ENCODE results near the gene EIF2S1. TPM values are rescaled to one million over a fixed set of nuclear protein-coding genes. Genes with fewer than 3 reads are reported as not detected.

The EIF2S1 gene
- total and polyA plus RNA-seq, 4 donors: 79.9 to 98.5 (median 92.4) TPM

DNA sequence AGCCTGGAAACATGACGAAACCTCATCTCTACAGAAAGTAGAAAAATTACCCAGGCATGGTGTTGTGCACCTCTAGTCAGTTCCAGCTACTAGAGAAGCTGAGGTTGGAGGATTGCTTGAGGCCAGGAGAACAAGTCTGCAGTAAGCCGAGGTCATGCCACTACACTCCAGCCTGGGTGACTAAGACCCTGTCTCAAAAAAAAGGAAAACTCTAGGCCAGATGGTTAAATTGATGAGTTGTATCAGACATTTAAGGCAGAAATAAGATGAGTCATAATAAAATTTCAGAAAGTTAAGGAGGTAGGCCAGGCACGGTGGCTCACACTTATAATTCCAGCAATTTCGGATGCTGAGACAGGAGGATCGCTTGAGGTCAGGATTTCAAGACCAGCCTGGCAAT, 10.7 kb downstream of the EIF2S1 start:
- no peak for DNase-seq (ENCODE audit: low read depth in 4 of 6, low spot score in 6 of 6)
- Histone ChIP-seq H3K27ac (ENCODE audit: low read depth, low read length) (no peak overlapping the region), H3K4me3 (ENCODE audit: low read depth, low read length) (no peak overlapping the region), H3K36me3 (ENCODE audit: control insufficient read depth, insufficient read depth, low read length) (peaks cover 32% of the 10 kb centered on the region), H3K9me3 (ENCODE audit: control insufficient read depth, insufficient read depth, low read length) (no peaks in the 10 kb centered on the region), H3K4me1 (ENCODE audit: control insufficient read depth, insufficient read depth, low read length) (no peaks in the 10 kb centered on the region), H3K27me3 (ENCODE audit: control insufficient read depth, insufficient read depth, low read length) (no peaks in the 10 kb centered on the region)
- WGBS (ENCODE audit: insufficient coverage): 100% methylated on average over 1 of the region's 5 CpGs

DNA sequence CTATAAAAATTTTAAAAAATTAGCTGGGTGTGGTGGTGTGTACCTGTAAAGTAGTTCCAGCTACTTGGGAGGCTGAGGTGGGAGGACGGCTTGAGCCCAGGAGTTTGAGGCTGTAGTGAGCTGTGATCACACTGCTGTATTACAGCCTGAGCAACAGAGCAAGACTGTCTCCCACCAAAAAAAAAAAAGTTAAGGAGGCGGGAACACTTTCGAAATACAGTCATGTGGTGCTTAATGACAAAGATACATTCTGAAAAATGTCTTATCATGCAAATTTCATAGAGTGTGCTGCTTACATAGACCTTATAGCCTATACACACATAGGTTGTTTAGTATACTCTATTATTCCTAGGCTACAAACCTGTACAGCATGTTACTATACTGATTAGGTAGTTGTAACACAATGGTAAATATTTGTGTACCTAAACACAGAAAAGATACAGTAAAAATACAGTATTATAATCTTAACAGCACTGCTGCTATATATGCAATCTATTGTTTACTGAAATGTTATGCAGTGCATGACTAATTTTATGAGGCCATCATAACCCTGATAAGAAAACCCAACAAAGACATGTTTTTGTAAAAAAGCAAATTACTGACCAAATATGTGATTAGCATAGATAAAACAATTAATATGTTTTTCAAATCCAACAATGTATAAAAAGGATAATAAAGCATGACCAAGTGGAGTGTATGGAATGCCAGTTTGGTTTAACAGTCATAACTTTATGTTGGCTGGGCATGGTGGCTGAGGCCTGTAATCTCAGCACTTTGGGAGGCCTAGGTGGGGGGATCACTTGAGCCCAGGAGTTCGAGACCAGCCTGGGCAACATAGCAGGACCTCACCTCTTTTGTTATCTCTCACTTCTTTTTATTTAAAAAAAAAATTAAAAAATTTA, 11.4 kb downstream of the EIF2S1 start:
- H3K27ac ChIP-seq (ENCODE audit: low read depth, low read length): no peak overlapping the region
- 100% methylated on average over 1 of the region's 4 CpGs for WGBS (ENCODE audit: insufficient coverage)
- H3K4me3 ChIP-seq (ENCODE audit: low read depth, low read length): no peak overlapping the region
- no peaks in the 10 kb centered on the region for H3K27me3 ChIP-seq (ENCODE audit: control insufficient read depth, insufficient read depth, low read length)
- no peak for DNase-seq (ENCODE audit: low read depth in 4 of 6, low spot score in 6 of 6)
- H3K9me3 ChIP-seq (ENCODE audit: control insufficient read depth, insufficient read depth, low read length): no peaks in the 10 kb centered on the region
- H3K4me1 ChIP-seq (ENCODE audit: control insufficient read depth, insufficient read depth, low read length): no peaks in the 10 kb centered on the region
- H3K36me3 ChIP-seq (ENCODE audit: control insufficient read depth, insufficient read depth, low read length): peaks cover 28% of the 10 kb centered on the region

DNA sequence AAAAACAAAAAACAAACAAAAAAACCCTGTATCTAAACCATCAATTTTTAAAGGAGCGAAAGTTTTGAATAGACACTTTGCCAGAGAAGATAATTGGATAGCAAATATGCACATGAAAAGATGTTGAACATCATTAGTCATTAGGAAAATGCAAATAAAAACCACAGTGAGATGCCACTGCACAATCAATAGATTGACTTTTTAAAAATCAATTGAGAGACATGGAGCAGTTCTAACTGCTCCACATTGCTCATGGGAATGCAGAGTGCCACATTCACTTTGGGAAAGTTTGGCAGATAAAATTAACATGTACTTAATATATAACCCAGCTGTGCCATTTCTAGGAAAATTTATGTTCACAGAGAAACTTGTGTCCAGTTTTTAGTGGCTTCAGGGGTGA, 12.7 kb downstream of the EIF2S1 start:
- Histone ChIP-seq H3K27me3 (ENCODE audit: control insufficient read depth, insufficient read depth, low read length) (no peaks in the 10 kb centered on the region), H3K36me3 (ENCODE audit: control insufficient read depth, insufficient read depth, low read length) (peaks cover 25% of the 10 kb centered on the region), H3K9me3 (ENCODE audit: control insufficient read depth, insufficient read depth, low read length) (no peaks in the 10 kb centered on the region), H3K27ac (ENCODE audit: low read depth, low read length) (no peak overlapping the region), H3K4me1 (ENCODE audit: control insufficient read depth, insufficient read depth, low read length) (no peaks in the 10 kb centered on the region), H3K4me3 (ENCODE audit: low read depth, low read length) (no peak overlapping the region)
- no peak for DNase-seq (ENCODE audit: low read depth in 4 of 6, low spot score in 6 of 6)
- no CpG with 5 or more reads among the region's 1 CpG for whole genome bisulfite sequencing (ENCODE audit: insufficient coverage)

DNA sequence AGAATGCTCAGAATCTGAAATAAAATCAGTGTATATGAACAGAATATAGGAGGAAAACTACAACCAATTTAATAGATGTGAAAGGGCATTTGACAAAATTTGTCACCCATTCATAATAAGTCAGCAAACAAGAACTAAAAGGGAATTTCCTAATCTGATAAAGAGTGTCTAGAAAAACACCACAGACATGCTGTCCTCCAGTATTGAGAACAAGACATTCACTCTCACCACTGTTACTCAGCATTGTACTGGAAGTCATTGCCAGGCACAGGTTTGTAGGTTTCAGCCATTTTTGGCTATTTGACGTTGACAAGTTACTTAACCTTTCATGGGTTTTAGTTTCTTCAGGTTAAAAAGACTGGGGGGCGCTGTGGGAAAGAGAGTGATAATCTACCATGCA, 13.2 kb downstream of the EIF2S1 start:
- DNase-seq (ENCODE audit: low read depth in 4 of 6, low spot score in 6 of 6): no peak
- H3K36me3 ChIP-seq (ENCODE audit: control insufficient read depth, insufficient read depth, low read length): peaks cover 22% of the 10 kb centered on the region
- no peaks in the 10 kb centered on the region for H3K27me3 ChIP-seq (ENCODE audit: control insufficient read depth, insufficient read depth, low read length)
- no peaks in the 10 kb centered on the region for H3K4me1 ChIP-seq (ENCODE audit: control insufficient read depth, insufficient read depth, low read length)
- WGBS (ENCODE audit: insufficient coverage): 67% methylated on average over 2 of the region's 2 CpGs
- no peak overlapping the region for H3K27ac ChIP-seq (ENCODE audit: low read depth, low read length)
- H3K9me3 ChIP-seq (ENCODE audit: control insufficient read depth, insufficient read depth, low read length): no peaks in the 10 kb centered on the region
- H3K4me3 ChIP-seq (ENCODE audit: low read depth, low read length): no peak overlapping the region

DNA sequence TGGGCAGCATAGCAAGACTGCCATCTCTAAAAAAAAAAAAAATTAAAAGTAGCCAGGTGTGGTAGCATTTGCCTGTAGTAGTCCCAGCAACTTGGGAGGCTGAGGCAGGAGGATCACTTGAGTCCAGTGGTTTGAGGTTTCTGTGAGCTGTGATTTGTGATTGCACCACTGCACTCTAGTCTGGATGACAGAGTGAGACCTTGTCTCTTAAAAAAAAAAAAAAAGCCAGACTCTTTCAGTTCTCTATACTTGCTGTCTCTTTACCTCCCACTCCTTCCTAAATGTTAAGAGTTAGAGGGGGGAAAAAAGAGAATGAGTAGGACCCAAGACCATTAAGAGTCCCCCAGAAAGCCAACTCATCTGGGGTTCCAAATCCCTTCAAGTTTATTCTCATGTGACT, 17.8 kb downstream of the EIF2S1 start:
- Histone ChIP-seq H3K36me3 (ENCODE audit: control insufficient read depth, insufficient read depth, low read length) (peaks cover 20% of the 10 kb centered on the region), H3K4me1 (ENCODE audit: control insufficient read depth, insufficient read depth, low read length) (no peaks in the 10 kb centered on the region), H3K27me3 (ENCODE audit: control insufficient read depth, insufficient read depth, low read length) (no peaks in the 10 kb centered on the region), H3K9me3 (ENCODE audit: control insufficient read depth, insufficient read depth, low read length) (no peaks in the 10 kb centered on the region), H3K4me3 (ENCODE audit: low read depth, low read length) (no peak overlapping the region), H3K27ac (ENCODE audit: low read depth, low read length) (no peak overlapping the region)
- no peak for DNase-seq (ENCODE audit: low read depth in 4 of 6, low spot score in 6 of 6)

DNA sequence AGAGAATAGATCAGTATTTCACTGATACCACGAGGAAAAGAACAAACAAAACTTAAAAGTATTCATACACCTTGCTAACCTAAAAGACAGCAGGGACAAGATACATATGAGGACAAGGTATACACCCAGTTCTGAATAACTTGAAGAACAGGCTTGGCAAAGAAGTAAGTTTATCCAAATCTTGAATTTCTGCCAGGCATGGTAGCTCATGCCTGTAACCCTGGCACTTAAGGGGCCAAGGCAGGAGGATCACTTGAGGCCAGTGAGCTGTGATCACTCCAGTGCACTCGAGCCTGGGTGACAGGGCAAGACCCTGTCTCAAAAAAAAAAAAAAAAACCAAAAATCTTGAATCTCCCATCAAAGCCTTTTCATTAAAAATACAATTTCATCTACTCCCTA, 25.0 kb downstream of the EIF2S1 start:
- Histone ChIP-seq H3K27me3 (ENCODE audit: control insufficient read depth, insufficient read depth, low read length) (no peaks in the 10 kb centered on the region), H3K4me3 (ENCODE audit: low read depth, low read length) (no peak overlapping the region), H3K27ac (ENCODE audit: low read depth, low read length) (no peak overlapping the region), H3K4me1 (ENCODE audit: control insufficient read depth, insufficient read depth, low read length) (no peaks in the 10 kb centered on the region), H3K9me3 (ENCODE audit: control insufficient read depth, insufficient read depth, low read length) (no peaks in the 10 kb centered on the region), H3K36me3 (ENCODE audit: control insufficient read depth, insufficient read depth, low read length) (peaks cover 14% of the 10 kb centered on the region)
- no peak for DNase-seq (ENCODE audit: low read depth in 4 of 6, low spot score in 6 of 6)
- WGBS (ENCODE audit: insufficient coverage): 100% methylated on average over 1 of the region's 2 CpGs

DNA sequence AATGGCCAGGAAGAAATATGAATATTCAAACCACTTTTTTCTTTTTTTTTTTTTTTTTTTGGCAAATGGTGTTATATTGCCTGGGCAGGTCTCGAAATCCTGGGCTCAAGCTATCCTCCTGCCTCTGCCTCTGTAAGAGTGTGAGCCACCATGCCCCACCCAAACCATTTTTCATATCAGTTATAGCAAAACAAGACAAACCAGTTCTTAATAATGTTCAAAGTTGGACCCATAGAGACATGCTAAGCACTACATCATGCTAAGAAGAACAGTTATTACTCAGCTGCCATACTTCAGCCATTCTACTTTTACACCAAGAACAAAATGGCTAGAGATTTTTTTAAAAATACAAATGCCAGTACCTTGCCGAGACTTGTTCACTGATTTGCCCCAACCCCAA, 25.5 kb downstream of the EIF2S1 start:
- Histone ChIP-seq H3K36me3 (ENCODE audit: control insufficient read depth, insufficient read depth, low read length) (peaks cover 14% of the 10 kb centered on the region), H3K4me3 (ENCODE audit: low read depth, low read length) (no peak overlapping the region), H3K9me3 (ENCODE audit: control insufficient read depth, insufficient read depth, low read length) (no peaks in the 10 kb centered on the region), H3K27me3 (ENCODE audit: control insufficient read depth, insufficient read depth, low read length) (no peaks in the 10 kb centered on the region), H3K27ac (ENCODE audit: low read depth, low read length) (no peak overlapping the region), H3K4me1 (ENCODE audit: control insufficient read depth, insufficient read depth, low read length) (no peaks in the 10 kb centered on the region)
- DNase-seq (ENCODE audit: low read depth in 4 of 6, low spot score in 6 of 6): no peak
- 100% methylated on average over 1 of the region's 2 CpGs for WGBS (ENCODE audit: insufficient coverage)

DNA sequence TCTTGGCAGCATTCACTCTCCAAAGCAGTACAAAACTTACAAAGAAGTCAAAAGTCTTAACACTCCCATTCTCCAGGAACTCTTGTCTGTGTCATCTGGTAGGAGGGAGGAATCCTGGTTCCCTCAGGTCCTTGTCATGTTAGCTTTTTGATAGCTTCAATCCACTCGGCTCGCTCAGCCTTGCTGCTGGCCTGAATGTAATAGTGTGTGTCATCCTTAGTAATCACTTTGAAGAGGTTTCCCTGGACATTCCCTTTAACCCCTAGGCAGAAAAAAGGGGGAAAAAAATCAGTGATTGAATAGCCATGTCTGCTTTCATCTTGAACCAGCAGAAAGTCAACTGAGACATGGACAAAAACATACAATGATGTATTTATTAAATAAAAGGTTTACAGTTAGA, 27.1 kb downstream of the EIF2S1 start:
- Histone ChIP-seq H3K36me3 (ENCODE audit: control insufficient read depth, insufficient read depth, low read length) (peaks cover 14% of the 10 kb centered on the region), H3K4me3 (ENCODE audit: low read depth, low read length) (no peak overlapping the region), H3K4me1 (ENCODE audit: control insufficient read depth, insufficient read depth, low read length) (no peaks in the 10 kb centered on the region), H3K27ac (ENCODE audit: low read depth, low read length) (no peak overlapping the region), H3K9me3 (ENCODE audit: control insufficient read depth, insufficient read depth, low read length) (no peaks in the 10 kb centered on the region), H3K27me3 (ENCODE audit: control insufficient read depth, insufficient read depth, low read length) (no peaks in the 10 kb centered on the region)
- no peak for DNase-seq (ENCODE audit: low read depth in 4 of 6, low spot score in 6 of 6)
- WGBS (ENCODE audit: insufficient coverage): 100% methylated on average over 1 of the region's 2 CpGs

DNA sequence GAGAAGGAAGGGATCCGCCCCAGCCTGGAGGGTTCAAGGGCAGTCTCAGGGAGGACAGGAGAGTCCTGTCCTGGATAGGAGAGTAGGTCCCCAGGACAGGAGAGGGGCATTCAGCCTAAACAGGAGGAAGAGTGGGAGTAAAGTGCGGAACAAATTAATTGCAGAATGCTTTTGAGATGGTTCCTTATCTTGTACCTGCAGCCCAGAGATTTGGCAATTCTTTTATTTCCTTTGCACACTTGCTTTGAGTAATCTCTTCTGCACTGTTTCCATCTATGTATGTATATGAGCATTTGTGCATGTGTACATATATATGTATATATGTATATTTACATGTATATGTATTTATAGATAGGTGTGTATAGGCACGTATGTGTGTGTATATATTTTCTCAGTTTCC, 29.1 kb downstream of the EIF2S1 start:
- Histone ChIP-seq H3K27me3 (ENCODE audit: control insufficient read depth, insufficient read depth, low read length) (no peaks in the 10 kb centered on the region), H3K9me3 (ENCODE audit: control insufficient read depth, insufficient read depth, low read length) (no peaks in the 10 kb centered on the region), H3K36me3 (ENCODE audit: control insufficient read depth, insufficient read depth, low read length) (peaks cover 6% of the 10 kb centered on the region), H3K4me1 (ENCODE audit: control insufficient read depth, insufficient read depth, low read length) (no peaks in the 10 kb centered on the region), H3K27ac (ENCODE audit: low read depth, low read length) (no peak overlapping the region), H3K4me3 (ENCODE audit: low read depth, low read length) (no peak overlapping the region)
- WGBS (ENCODE audit: insufficient coverage): 89% methylated on average over 1 of the region's 3 CpGs
- no peak for DNase-seq (ENCODE audit: low read depth in 4 of 6, low spot score in 6 of 6)

DNA sequence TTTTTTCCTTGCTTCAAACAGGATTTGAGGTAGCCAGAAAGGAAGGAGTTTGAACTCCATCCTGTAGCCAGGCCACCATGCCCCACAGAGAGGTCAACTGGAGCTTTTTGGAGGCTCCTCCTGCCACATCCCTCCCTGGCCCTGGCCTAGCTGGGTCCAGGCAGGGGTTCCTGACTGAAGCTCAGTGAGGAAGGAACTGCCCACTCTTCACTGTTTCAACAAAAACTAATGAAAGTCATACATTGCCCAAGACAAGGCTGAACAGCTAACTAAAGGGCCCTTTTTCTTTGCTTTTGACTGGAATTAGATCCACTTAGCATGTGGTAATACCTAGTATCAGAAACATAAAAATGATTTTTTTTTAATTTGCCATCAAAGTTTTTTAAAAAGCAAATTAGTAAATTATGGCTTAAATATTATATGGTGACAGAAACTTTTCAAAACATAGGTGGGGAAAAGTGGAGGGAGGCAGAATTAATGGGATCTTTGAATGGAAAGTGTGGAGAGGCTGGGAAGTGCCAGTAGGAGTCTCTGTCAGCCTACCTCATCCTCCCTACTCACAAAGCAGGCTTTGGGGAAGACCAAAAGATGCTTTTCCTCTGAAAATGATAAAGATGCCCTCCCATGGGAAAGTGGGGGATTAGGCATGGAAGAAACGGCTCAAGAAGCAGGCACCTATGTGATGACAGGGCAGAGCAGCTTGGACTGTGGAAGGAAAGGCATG, 29.8 kb downstream of the EIF2S1 start:
- H3K27me3 ChIP-seq (ENCODE audit: control insufficient read depth, insufficient read depth, low read length): no peaks in the 10 kb centered on the region
- H3K27ac ChIP-seq (ENCODE audit: low read depth, low read length): no peak overlapping the region
- DNase-seq (ENCODE audit: low read depth in 4 of 6, low spot score in 6 of 6): no peak
- H3K9me3 ChIP-seq (ENCODE audit: control insufficient read depth, insufficient read depth, low read length): no peaks in the 10 kb centered on the region
- WGBS (ENCODE audit: insufficient coverage): 69% methylated on average over 1 of the region's 1 CpG
- peaks cover 6% of the 10 kb centered on the region for H3K36me3 ChIP-seq (ENCODE audit: control insufficient read depth, insufficient read depth, low read length)
- H3K4me1 ChIP-seq (ENCODE audit: control insufficient read depth, insufficient read depth, low read length): no peaks in the 10 kb centered on the region
- no peak overlapping the region for H3K4me3 ChIP-seq (ENCODE audit: low read depth, low read length)
